ENCODE data around the gene SRSF4. TPM values are rescaled to one million over a fixed set of nuclear protein-coding genes. Genes with fewer than 3 reads are reported as not detected.

SRSF4 gene
- total and polyA plus RNA-seq, 9 of the 15 experiments (the other 6 are each of a cell fraction or from before 2014, with no cell fraction given) = 15.9 to 132 (median 82.0) TPM

GRCh38 chr1:29179641-29180184, 2.0 kb downstream of the SRSF4 start (continued):
- TF ChIP-seq FOXM1 (IDR thresholded peaks at IDR 0.05; ENCODE audit: low read depth) (peak; percentile 38; the same call in 1 of the 2 replicates), FOXM1 (CRISPR knock-in tag; IDR thresholded peaks at IDR 0.05; ENCODE audit: low read depth) (no peak), ZNF311 (CRISPR knock-in tag; IDR thresholded peaks at IDR 0.05) (no peak), CBFA2T3 (IDR thresholded peaks at IDR 0.05) (peak; percentile 94), ZNF253 (CRISPR knock-in tag; conservative IDR thresholded peaks at IDR 0.05) (no peak), USF2 (CRISPR knock-in tag; IDR thresholded peaks at IDR 0.05) (no peak), MCM2 (IDR thresholded peaks at IDR 0.05; ENCODE audit: low read depth) (no peak), ATF7 (IDR thresholded peaks at IDR 0.05) (peak; percentile 47), ZNF512 (tag; IDR thresholded peaks at IDR 0.05) (no peak), HMGXB4 (CRISPR knock-in tag; IDR thresholded peaks at IDR 0.05) (no peak), AFF1 (IDR thresholded peaks at IDR 0.05; ENCODE audit: low read depth in 1 of 2, partially characterized antibody in 2 of 2) (no peak), TARDBP (IDR thresholded peaks at IDR 0.05) (no peak), NCOA2 (IDR thresholded peaks at IDR 0.05; ENCODE audit: partially characterized antibody in 2 of 2) (no peak), ZBTB33 (CRISPR knock-in tag; IDR thresholded peaks at IDR 0.05) (no peak), CCNT2 (IDR thresholded peaks at IDR 0.05; ENCODE audit: borderline replicate concordance, extremely low read depth, insufficient read length, low read depth, low read length) (peak; percentile 68), NFIX (CRISPR knock-in tag; IDR thresholded peaks at IDR 0.05; ENCODE audit: low read depth) (no peak), CREM (IDR thresholded peaks at IDR 0.05; ENCODE audit: low read depth) (peak; percentile 69), WHSC1 (IDR thresholded peaks at IDR 0.05; ENCODE audit: low read length) (no peak)

Measured in K562 (cell line).